GM18507 (cell line): ENCODE results near the gene LRCOL1.

ENCODE experiments used
- DNase-seq: peaks from one replicate; pipeline ENCODE4 v3.0.0; 2011; ENCODE audit warnings: low read depth; ENCODE audit not compliant: insufficient read length; ENCODE audit errors: extremely low spot score
- FAIRE-seq: peaks from 2 replicates; lab custom pipeline; 2011; peaks lifted over from hg19 to GRCh38; lab: Jason Lieb, UNC

LRCOL1 gene

GRCh38 chr12:132638541-132639408, 28.4 kb upstream of the LRCOL1 start:
- peak; percentile 57 for FAIRE-seq
- DNase-seq: no peak

GRCh38 chr12:132637811-132638210, 27.4 kb upstream of the LRCOL1 start:
- DNase-seq: no peak
- FAIRE-seq: no peak

GRCh38 chr12:132635076-132635955, 24.9 kb upstream of the LRCOL1 start:
- DNase-seq (no peak), FAIRE-seq (no peak)

GRCh38 chr12:132634411-132634990, 24.1 kb upstream of the LRCOL1 start:
- DNase-seq (no peak), FAIRE-seq (no peak)

- DNase-seq: no peak
- FAIRE-seq: no peak
These were observed 23.5 kb upstream of the LRCOL1 start for GRCh38 chr12:132633901-132634300.

GRCh38 chr12:132633398-132633797, 23.0 kb upstream of the LRCOL1 start:
- no peak for FAIRE-seq
- DNase-seq: no peak

- DNase-seq (no peak), FAIRE-seq (no peak)
These were observed 22.3 kb upstream of the LRCOL1 start for GRCh38 chr12:132632521-132633228.

- DNase-seq (no peak), FAIRE-seq (no peak)
These were observed 21.3 kb upstream of the LRCOL1 start for GRCh38 chr12:132631666-132632065.

GRCh38 chr12:132630672-132631071, 20.3 kb upstream of the LRCOL1 start:
- no peak for DNase-seq
- FAIRE-seq: no peak

- DNase-seq (no peak), FAIRE-seq (no peak)
These were observed 18.9 kb upstream of the LRCOL1 start for GRCh38 chr12:132629330-132629729.

GRCh38 chr12:132625731-132626430, 15.5 kb upstream of the LRCOL1 start:
- no peak for FAIRE-seq
- DNase-seq: no peak

GRCh38 chr12:132624910-132625630, 14.7 kb upstream of the LRCOL1 start:
- FAIRE-seq (no peak), DNase-seq (no peak)

- DNase-seq (no peak), FAIRE-seq (no peak)
These were observed 13.9 kb upstream of the LRCOL1 start for GRCh38 chr12:132624186-132624855.

GRCh38 chr12:132623072-132623869, 12.9 kb upstream of the LRCOL1 start:
- DNase-seq (no peak), FAIRE-seq (no peak)

GRCh38 chr12:132622437-132623071, 12.2 kb upstream of the LRCOL1 start:
- FAIRE-seq (no peak), DNase-seq (no peak)

GRCh38 chr12:132621657-132622435, 11.5 kb upstream of the LRCOL1 start:
- FAIRE-seq (no peak), DNase-seq (no peak)
